GM19395 (cell line): Measurements from ENCODE around the gene SSC4D.
"Not testable (repeated sequence)": the region's sequence is repeated elsewhere in the genome, so short reads cannot be mapped to it uniquely, and the experiment has no call there.

Source experiments
- ATAC-seq: cut with Tn5 transposase; IDR thresholded peaks from one replicate; pipeline ENCODE4 v1.9.1; 2021; ENCODE audit warnings: mild to moderate bottlenecking, moderate library complexity; ENCODE audit not compliant: unreplicated experiment

The SSC4D gene

DNA sequence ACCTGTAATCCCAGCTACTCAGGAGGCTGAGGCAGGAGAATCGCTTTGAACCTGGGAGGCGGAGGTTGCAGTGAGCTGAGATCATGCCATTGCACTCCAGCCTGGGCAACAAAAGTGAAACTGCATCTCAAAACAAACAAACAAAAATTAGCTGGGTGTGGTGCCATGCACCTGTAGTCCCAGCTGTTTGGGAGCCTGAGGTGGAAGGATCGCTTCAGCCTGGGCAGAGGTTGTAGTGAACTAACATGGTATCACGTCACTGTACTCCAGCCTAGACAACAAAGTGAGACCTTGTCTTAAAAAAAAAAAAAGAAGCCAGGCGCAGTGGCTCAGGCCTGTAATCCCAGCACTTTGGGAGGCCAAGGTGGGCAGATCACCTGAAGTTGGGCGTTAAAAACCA is 21.7 kb downstream of the SSC4D start:
- not testable (repeated sequence) for ATAC-seq

DNA sequence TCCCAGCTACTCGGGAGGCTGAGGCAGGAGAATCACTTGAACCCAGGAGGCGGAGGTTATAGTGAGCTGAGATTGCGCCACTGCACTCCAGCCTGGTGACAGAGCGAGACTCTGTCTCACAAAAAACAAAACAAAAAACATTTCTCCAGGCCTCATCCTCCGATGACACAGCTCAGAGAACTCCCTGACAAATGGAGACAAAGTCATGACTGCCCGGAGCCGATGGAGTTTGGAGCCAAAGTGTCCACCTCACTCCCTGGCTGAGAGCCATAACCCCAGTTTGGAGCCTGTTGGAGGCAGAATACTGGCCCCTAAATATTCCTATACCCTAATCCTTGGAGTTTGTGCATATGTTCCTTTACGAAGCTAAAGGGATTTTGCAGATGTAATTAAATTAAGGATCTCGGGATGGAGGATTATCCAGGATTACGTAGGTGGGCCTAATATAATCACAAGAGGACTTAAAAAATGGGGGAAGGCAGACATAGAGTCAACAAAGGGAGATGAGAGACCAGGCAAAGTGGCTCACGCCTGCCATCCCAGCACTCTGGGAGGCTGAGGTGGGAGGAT is 22.7 kb downstream of the SSC4D start:
- ATAC-seq, result no peak

DNA sequence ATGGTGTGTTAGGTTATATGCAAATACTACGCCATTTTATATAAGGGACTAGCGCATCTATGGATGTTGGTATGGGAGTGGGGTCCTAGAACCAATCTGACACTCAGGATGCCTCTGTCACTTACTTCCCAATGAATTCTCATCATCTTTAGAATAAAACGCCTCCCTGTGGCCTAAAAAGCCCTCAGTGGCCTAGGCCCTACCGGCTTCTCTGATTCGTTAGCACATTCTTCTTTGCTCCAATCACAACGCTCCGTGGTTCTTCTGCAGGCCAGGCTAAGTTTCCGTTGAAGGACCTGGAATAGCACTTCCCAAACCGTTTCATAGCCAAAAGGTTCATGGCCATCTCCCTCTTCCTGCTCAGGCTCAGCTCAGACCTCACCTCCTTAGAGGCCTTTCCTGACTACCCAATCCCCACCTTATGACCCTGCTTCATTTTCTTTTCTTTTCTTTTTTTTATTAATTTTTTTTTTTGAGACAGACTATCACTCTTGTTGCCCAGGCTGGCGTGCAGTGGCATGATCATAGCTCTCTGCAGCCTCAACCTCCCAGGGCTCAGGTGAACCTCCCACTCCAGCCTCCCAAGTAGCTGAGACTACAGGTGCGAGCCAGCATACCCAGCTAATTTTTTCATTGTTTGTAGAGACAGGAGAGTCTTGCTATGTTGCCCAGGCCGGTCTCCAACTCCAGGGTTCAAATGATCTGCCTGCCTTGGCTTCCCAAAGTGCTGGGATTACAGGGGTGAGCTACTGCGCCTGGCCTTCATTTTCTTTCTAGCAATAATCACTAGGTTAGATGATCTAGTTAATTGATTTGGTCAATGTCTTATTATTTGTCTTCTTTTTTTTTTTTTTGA is 26.2 kb downstream of the SSC4D start:
- no peak for ATAC-seq

DNA sequence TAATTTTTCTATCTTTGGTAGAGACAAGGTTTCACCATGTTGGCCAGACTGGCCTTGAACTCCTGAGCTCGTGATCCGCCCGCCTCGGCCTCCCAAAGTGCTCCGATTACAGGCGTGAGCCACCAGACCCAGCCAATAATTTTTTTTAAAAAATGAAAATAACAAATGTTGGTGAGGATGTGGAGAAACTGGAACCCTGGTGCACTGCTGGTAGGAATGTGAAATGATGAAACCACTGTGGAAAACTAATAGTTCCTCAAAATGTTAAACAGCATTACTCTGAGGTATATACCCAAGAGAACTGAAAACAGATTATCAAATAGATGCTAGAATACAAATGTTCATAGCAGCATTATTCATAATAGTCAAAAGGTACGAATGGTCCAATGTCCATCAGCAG is 27.7 kb downstream of the SSC4D start:
- no peak for ATAC-seq

DNA sequence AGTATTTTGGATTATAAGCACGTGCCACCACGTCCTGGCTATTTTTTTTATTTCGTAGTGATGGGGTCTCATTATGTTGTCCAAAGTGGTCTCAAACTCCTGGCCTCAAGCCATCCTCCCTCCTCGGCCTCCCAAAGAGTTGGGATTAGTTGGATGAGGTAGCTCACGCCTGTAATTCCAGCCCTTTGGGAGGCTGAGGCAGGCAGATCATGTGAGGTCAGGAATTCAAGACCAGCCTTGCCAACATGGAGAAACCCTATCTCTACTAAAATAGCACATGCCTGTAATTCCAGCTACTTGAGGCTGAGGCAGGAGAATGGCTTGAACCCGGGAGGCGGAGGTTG is 28.9 kb downstream of the SSC4D start:
- no peak for ATAC-seq

DNA sequence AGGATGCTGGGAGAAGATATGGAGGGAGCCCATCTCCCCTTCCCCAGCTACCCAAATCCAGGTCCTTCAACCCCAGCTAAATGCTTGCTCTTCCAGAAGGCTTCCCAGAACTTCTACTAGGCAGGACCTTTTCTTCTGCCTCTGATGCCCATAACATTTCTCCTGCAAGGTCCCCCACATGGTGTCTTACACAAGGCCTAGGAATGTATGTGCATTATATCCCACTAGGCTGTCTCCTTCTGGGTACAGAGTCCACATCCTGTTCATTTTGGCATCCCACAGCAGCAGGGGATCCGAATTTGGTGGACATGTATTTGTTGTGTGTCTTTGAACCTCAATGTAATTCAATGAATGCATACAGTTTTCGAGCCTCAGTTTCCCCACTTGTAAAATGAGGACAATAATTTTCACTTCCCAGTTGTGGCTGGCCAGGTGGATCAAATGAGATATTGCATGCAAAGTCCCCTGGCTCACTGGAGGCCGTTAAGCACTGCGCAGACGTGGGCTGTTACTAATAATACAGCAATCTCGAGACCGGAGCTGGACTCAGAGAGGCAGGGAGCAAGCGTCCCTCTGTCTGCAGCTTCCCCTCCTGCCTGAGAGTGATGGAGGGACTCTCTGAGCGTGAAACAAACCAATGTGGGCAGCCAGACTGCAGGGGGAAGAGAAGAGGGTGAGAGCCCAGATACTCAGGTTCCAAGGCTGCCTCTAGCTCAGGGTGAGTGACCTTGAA is 32.1 kb downstream of the SSC4D start:
- ATAC-seq, result no peak

DNA sequence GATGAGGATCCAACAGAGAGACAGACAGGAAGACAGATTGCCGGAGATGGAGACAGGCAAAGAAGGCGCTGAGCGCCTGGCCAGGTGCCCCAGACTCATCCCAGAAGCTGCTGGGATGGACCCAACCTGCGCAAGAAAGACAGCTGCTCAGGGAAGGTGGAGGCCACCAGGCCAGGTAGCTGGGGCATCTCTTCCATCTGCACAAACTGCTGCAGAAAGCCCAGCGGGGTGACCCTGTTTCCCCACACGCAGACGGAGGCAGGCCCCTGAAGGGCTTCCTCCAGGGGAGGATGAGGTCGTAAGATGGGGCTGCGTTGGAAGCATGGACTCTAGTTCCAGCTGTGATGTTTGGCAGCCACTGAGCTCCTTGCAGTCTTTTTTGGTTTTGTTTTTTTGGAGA is 34.2 kb downstream of the SSC4D start:
- ATAC-seq, result no peak

DNA sequence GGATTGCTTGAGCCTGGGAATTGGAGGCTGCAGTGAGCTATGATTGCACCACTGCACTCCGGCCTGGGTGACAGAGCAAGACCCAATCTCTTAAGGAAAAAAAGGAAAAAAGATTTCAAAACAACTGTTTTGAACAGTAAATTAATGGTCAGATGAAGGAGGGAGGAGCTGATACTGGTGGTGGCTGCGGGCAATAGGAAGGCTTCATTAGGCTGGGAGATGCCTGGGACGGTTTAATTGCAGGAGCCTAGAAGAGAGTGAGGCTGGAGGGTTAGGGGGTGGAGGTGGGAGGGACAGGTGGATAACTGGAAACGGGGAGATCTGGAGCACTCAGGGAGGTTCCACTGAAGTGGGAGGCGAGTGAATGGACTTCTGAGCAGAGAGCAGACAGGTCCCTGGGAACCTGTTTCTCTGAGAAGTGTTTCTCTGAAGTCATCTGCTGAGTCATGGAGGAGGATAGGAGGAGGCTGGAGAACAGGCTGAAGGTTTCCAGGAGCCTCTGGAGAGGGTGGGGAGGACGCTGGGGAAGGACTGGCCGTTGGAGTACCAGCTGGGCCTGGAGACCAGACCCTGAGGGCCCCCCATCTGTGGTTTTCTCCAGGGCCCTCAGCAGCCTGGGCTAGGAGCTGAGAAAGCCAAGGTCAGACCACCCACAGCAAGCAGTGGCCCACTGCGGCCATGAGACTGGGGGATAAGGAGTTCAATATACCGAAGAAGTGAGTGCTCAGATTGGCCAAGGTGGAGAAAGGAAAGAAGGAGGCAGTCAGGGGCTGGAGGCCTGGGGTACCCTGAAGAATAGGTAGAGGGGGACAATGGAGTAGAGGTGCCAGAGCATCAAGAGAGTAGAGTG is 36.3 kb downstream of the SSC4D start:
- no peak for ATAC-seq

DNA sequence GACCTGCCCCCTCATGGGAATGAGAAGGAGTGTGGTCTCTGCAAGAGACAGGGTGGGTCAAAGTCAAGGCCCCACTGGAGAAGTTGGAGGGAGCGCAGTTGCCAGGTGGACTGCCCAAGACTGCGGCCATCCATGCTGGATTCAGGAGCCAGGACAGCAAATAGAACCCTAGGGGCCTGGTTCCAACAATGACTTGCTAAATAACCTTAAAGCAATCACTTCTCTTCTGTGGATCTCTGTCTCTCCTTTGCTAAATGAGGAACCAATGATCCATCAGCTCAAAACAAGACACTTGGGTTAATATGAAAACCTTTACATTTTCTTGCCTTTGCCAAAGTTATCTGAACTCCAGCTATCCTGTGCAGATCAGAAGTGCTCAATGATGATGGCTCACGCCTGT is 38.1 kb downstream of the SSC4D start:
- no peak for ATAC-seq

DNA sequence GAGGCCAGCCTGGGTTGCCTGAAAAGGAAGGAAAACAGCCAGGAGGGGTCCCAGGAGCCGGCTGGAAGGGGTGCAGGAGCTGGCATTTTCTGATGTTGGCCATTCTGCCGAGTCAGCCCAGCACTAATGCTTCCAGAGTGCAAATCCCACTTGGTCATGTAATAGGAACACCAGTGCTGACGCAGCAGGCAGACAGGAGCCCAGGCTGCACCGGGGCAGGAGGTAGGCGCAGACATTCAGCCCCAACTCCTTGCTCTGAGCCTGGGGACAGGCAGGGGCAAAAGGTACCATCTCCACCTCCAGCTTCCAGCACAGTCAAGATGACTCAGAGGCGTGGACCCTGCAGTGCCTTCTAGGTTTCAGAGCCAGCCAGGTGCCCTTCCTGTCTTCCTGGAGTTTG is 40.5 kb downstream of the SSC4D start:
- ATAC-seq, result no peak

DNA sequence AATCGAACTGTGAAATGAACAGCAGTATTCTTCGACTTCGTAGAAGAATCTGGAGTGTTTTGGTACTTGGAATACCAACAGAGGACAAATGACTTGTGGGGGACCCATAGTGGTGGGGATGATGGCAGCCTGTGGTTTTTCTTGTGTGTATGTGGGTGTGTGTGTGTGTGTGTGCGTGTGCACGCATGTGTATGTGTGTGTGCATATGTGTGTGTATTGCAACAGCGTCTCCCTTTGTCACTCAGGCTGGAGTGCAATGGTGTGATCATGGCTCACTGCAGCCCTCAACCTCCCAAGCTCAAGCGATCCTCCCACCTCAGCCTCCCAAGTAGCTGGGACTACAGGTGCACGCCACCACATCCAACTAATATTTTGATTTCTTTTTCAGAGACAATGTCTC is 41.3 kb downstream of the SSC4D start:
- no peak for ATAC-seq

DNA sequence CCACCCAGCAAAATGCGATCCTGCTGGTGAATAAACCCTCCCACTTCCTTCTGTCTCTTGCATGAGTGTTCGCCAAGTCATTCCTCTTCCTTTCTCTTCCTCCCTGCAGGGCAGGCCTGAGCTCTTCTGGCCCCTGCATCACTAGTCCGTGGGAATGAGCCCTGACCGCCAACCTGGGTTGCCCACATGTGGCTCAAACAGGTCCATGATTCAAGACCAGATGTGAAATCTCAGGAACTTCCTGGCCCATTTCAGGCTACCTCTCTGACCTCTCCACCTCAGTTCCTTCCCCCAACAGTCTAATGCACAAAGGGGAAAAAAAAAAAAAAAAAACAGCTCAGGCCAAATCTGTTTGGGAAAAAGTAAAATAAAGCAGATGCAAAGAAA is 45.3 kb downstream of the SSC4D start:
- no peak for ATAC-seq

DNA sequence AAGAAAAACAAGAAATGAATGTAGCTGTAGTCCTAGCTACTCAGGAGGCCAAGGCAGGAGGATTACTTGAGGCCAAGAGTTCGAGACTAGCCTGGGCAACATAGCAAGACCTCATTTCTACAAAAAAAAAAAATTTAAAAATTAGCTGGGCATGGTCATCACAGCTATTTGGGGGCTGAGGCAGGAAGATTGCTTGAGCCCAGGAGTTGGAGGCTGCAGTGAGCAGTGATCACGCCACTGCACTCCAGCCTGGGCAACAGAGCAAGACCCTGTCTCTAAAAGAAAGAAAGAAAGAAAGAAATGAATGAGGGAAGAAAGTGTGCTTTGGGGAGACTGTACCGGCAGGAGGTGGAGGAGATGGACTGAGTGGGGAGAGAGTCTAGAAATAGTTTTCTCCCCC is 45.7 kb downstream of the SSC4D start:
- ATAC-seq, result not testable (repeated sequence)

DNA sequence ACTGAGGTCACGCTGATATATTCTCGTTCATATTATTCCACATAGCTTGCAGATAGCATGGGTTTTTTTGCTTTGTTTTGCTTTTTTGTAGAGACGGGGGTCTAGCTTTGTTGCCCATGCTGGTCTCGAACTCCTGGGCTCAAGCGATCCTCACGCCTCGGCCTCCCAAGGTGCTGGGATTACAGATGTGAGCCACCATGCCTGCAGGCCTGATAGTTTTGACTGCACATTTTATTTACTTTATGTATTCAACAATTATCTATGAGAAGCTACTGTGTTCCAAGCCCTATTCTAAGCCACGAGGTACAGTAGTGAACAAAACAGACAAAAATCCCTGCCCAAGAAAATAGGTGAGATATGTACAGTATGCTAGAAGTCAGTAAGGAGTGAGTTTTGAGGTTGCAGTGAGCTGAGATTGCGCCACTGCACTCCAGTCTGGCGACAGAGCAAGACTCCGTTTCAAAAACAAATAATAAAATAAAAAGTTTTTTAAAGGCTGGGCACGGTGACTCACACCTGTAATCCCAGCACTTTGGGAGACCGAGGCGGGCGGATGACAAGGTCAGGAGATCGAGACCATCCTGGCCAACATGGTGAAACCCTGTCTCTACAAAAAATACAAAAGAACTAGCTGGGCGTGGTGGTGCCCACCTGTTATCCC is 49.4 kb downstream of the SSC4D start:
- ATAC-seq, result no peak

DNA sequence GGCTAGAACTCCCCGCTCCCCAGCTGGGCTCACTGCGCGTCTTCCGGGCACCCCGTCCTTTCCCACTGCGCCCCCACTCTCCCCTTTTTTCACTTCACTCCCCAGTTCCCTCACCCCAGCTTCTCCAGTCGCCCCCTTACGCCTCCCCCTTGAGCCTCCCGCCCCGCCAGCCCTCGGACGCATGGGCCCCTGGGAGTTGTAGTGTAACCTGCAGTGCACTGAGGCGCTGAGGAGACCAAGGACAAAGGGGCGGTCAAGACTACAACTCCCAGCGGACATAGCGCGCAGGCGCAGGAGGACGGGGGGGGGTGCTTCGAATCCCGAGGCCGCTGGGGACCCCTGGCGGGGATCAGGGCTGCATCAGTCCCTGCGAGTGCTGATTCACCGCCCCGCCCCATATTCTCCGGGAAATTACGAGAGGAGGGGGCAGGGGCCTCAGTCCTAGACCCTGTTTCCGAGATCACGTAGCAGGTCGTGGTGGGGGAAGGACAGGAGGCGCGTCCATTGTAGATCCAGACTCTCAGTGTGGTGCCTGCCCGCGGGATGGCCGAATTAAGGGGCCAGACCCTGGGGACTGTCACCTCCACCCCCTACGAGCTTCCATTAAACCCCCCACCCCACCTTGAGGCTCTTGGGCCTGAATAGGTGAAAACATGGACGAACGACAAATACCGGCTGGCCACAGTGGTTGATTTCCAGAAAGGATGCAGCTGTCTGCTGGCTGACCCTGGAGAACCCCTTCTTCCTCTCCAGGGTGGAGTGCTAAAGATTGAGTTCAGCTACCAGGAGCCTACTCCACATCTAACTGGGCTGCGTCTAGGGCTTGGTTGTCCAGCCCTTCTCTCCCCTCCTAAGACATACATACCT is 50.2 kb downstream of the SSC4D start:
- peak; percentile 91 for ATAC-seq

DNA sequence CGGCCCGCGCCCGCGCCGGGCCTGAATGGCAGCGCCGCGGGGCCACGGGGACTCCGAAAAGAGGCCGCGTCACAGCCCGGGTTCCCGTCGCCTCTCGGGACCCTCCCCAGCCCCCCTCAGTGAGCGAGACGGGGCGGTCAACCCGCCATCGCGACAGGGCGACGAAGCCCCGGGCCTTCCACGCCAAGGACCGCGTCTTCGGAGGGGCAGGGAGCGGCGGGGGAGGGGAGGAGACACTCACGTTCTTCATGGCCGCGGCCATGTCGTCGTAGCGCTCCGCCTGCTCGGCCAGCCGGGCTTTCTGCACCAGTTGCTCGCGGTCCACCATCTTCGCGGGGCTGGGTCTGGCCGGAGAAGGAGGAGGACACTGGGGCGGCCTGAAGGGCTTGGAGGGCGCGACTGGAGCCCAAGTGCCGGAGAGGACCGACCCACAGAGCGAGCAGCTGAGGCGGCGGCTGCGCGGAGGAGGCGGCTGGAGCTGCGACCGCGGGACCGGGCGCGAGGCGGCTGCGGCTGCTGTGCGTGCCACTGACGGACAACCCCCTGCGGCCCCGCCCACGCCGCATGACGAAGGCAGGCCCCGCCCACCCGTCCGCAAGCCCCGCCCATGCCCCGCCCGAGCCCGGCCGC is 50.9 kb downstream of the SSC4D start, which contains the start of gene YWHAG:
Gene YWHAG, minus strand, starts transcription at position 511 of the 630 bp plus-strand sequence. Its CDS starts 183 bp downstream, at position 328.
- ATAC-seq, result peak; percentile 69

DNA sequence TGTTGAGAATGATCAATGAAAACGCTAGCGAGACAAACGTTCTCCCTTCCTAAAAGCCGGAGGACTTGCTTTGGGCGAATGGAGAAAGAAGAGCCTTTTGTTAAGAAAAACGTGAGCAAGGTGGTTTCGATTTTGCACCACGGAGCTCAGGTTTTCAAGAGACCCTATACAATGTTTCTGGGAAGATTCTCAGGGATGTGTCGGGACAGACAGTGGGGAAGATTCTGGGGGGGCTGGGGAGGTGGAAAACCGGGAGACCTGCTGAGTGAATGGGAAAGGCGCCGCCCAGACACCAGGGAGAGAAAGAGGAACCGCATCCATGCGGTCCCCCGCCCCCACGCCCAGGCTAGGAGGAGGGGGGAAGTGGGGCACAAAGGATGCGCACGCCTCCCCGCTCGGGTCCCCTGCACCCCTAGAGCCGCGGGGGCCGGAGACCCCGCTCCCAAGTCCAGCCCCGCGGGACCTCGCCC is 51.5 kb downstream of the SSC4D start:
- peak; percentile 35 for ATAC-seq

DNA sequence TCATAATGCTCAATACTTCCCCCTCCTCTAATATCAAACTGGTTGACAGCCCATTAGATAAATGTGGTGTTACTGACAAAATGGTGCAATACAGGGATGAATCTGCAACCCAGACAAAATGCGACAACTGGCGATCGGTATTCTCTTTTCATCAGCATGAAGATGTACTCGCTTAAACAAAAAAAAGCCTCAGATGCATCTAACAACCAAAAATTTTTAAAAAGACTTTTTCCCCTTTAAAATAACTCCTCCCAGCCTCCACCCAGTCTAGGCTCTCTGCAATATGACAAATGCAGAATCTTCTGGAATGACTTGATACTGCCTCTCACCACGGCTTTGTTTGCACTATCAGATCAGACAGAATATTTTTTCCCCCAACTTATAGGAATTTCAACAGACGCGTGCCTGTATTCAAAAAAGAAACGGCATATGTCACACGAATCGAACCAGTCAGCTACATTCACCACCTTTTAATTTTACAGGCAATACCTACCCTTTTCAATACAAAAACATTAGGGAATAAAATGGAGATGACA is 52.0 kb downstream of the SSC4D start:
- no peak for ATAC-seq

DNA sequence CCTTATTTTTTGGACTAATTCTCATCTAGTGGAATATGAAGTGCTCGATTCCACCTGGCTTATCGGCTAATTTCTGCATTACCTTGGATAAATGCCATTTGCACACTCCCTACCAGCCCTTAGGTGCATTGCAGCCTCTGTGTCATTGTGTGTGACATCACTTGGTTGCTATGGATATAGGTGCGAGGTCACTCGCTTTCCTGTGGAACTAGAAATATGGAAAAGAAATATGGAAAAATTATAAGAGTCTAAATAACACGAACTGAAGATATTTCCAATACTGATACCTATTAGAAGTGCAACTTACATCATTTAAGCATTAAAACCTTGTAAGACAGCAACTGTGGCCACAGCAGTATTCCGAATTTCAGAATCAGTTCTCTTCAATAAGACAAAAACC is 52.7 kb downstream of the SSC4D start:
- ATAC-seq, result no peak
